ENCODE measurements around the gene CARNS1.
"Not testable (repeated sequence)": the region's sequence is repeated elsewhere in the genome, so short reads cannot be mapped to it uniquely, and the experiment has no call there.

Gene CARNS1

GRCh38 chr11:67396259-67396581 lies 19.3 kb upstream of the CARNS1 start:
- in situ Hi-C loops (cut with MboI; ENCODE audit: low sequenced_read_pairs) = no loop called here

GRCh38 chr11:67396587-67397389 lies 18.7 kb upstream of the CARNS1 start:
- in situ Hi-C loops (cut with MboI; ENCODE audit: low sequenced_read_pairs) = no loop called here

- in situ Hi-C loops (cut with MboI; ENCODE audit: low sequenced_read_pairs) = no loop called here
These were observed 17.9 kb upstream of the CARNS1 start for GRCh38 chr11:67397536-67397935.

GRCh38 chr11:67397986-67398660 lies 17.4 kb upstream of the CARNS1 start:
- in situ Hi-C loops (cut with MboI; ENCODE audit: low sequenced_read_pairs) = no loop called here

GRCh38 chr11:67398661-67399563 lies 16.6 kb upstream of the CARNS1 start:
- in situ Hi-C loops (cut with MboI; ENCODE audit: low sequenced_read_pairs) = no loop called here

- in situ Hi-C loops (cut with MboI; ENCODE audit: low sequenced_read_pairs) = no loop called here
These were observed 15.1 kb upstream of the CARNS1 start for GRCh38 chr11:67400251-67400941.

GRCh38 chr11:67400942-67401494 lies 14.5 kb upstream of the CARNS1 start:
- in situ Hi-C loops (cut with MboI; ENCODE audit: low sequenced_read_pairs) = no loop called here

GRCh38 chr11:67401495-67402191 lies 13.8 kb upstream of the CARNS1 start, which contains the start of gene PPP1CA:
TSS of gene PPP1CA (minus strand) at chr11:67401858. CDS start at chr11:67401782, 76 bp downstream.
- in situ Hi-C loops (cut with MboI; ENCODE audit: low sequenced_read_pairs) = no loop called here

GRCh38 chr11:67402192-67402839 lies 13.2 kb upstream of the CARNS1 start:
- in situ Hi-C loops (cut with MboI; ENCODE audit: low sequenced_read_pairs) = not testable (repeated sequence)

GRCh38 chr11:67403085-67403484 lies 12.4 kb upstream of the CARNS1 start:
- in situ Hi-C loops (cut with MboI; ENCODE audit: low sequenced_read_pairs) = not testable (repeated sequence)

- in situ Hi-C loops (cut with MboI; ENCODE audit: low sequenced_read_pairs) = no loop called here
These were observed 10.8 kb upstream of the CARNS1 start for GRCh38 chr11:67404515-67405195.

- in situ Hi-C loops (cut with MboI; ENCODE audit: low sequenced_read_pairs) = no loop called here
These were observed 10.3 kb upstream of the CARNS1 start for GRCh38 chr11:67405196-67405567.

- in situ Hi-C loops (cut with MboI; ENCODE audit: low sequenced_read_pairs) = no loop called here
These were observed 9.7 kb upstream of the CARNS1 start for GRCh38 chr11:67405688-67406339.

GRCh38 chr11:67406420-67406968 lies 9.0 kb upstream of the CARNS1 start:
- in situ Hi-C loops (cut with MboI; ENCODE audit: low sequenced_read_pairs) = no loop called here

- in situ Hi-C loops (cut with MboI; ENCODE audit: low sequenced_read_pairs) = no loop called here
These were observed 8.3 kb upstream of the CARNS1 start for GRCh38 chr11:67406969-67407687.

- in situ Hi-C loops (cut with MboI; ENCODE audit: low sequenced_read_pairs) = no loop called here
These were observed 7.8 kb upstream of the CARNS1 start for GRCh38 chr11:67407688-67408163.

All from HL-60/S4 treated with retinoic acid at 250 ng/mL for 4 days and 3 days (cell line).